Fibroblast of skin of abdomen (primary cell): ENCODE results near the gene ZNF586.

Experiments used
- DNase-seq: peaks from one replicate; pipeline ENCODE4 v3.0.0-alpha.2; 2013

Gene ZNF586

DNA sequence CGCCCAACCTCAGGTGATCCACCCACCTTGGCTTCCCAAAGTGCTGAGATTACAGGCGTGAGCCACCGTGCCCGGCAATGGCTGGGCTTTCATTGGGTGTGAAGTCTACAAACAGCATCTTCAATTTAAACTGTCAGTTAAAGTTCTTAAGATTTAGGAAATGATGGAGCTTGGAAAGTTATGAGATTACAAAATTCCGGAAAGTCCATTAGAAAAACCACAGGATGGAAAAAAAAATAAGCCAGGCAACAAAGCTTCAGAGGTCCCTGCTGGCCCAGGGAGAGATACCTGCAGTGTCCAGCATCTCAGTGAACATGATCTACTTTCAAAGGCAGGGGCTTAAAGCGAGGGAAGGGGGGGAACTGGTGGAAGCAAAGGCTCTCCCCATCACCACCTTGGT lies 56.0 kb downstream of the ZNF586 start:
- DNase-seq = no peak

GRCh38 chr19:57829316-57829715 lies 59.8 kb downstream of the ZNF586 start:
- DNase-seq = no peak

DNA sequence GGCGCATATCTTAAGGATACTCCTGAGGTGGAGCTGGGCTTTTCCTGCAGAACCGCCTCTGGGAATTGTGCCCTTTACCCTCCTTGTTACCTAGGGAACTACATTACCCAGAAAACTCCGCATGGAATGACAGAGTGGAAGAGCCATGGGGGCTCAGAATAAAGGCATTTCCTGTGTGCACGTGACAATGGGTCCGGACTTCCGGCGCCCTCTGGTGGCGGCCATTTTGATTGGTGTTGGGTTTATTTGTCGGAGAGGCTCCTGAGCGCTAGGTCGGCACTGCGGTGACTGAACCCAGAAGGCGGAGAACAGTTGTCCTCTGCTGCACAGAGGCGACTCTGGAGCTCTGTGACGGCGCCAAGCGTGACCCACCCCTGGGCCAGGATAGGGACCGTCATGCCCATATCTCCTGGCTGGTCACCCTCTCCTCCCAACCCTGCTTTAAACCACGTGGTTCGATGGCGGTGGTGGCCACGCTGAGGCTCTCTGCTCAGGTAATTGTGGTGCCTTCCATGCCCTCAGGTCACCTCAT lies 60.7 kb downstream of the ZNF586 start, which contains the start of gene ZNF587B:
Gene ZNF587B, plus strand, starts transcription at position 229 of the 532 bp plus-strand sequence. Its CDS starts 230 bp downstream, at position 459.
- peak; percentile 59 for DNase-seq
